HG03025 (cell line): ENCODE measurements around the gene TBXA2R.

ENCODE experiments used
- ATAC-seq: cut with Tn5 transposase; IDR thresholded peaks from one replicate; pipeline ENCODE4 v1.9.1; 2021; ENCODE audit warnings: mild to moderate bottlenecking, moderate library complexity; ENCODE audit not compliant: unreplicated experiment, low FRiP score

The TBXA2R gene

DNA sequence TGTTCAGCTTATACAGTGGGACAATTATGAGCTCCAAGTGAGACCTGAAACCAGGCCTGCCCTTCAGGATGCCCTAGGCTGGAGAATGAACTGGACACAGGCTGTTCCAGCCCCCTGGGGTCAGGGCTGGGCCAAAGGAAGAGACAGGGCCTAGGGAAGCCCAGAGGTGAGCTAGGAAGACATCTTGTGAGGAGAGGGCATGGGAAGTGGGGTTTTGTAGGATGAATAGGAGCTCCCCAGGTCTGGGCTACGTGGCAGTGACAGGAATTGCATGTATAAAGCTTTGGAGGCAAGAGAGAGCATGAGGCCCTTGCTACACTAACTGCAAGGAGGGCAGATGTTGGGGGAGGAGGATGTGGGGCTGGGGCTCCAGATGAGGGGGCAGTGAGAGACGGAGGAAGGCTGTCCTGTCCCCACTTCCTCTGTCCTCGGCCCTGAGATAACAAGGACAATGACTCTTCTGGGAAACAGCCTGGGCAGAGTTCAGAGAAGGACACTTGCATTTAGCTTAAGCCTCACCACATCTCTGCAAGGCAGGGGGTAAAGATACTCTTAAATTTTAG lies 1.5 kb upstream of the TBXA2R start:
- no peak for ATAC-seq

- no peak for ATAC-seq
Measured at GRCh38 chr19:3607303-3608078, 816 bp upstream of the TBXA2R start.

DNA sequence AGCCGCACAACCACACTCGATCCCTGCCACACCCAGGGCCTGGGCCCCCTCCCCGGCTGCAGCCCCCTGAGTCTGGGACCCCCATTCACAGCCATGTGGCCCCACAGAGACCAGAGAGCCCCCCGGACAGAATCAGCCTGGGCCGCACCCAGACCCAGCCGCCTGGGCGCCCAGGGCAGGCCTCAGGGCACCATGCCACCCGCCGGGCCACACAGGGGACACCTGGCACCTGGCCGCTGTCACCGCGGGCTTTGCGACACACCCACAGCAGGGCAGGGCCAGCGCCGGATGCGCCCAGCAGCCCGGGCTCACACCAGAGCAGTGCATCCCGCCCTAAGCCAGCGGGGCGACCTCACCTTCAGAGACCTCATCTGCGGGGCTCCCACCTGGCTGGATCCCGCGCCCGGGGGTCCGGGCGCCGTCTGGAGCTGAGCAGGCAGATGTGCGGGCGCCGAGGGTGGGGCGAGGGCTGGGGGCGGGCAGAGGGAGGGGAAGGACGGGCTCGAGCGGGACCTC lies 443 bp downstream of the TBXA2R start:
- ATAC-seq: no peak

- no peak for ATAC-seq
Measured at GRCh38 chr19:3605770-3606169, 905 bp downstream of the TBXA2R start.

DNA sequence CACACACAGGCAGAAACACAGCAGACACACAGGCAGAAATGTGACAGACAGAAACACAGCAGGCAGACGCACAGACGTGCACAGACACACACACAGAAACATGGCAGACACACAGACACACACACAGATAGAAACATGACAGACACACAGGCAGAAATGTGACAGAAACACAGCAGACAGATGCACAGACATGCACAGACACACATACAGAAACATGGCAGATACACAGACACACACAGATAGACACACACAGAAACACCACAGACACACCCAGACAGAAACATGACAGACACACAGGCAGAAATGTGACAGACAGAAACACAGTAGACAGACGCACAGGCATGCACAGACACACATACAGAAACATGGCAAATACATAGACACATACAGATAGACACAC lies 1.3 kb downstream of the TBXA2R start:
- ATAC-seq: no peak

GRCh38 chr19:3604987-3605343 lies 1.7 kb downstream of the TBXA2R start:
- ATAC-seq: no peak

GRCh38 chr19:3604227-3604986 lies 2.3 kb downstream of the TBXA2R start:
- ATAC-seq: no peak

- ATAC-seq: no peak
Measured at GRCh38 chr19:3603121-3603811, 3.4 kb downstream of the TBXA2R start.

- ATAC-seq: no peak
Measured at GRCh38 chr19:3601021-3601420, 5.7 kb downstream of the TBXA2R start.

- no peak for ATAC-seq
Measured at GRCh38 chr19:3599776-3600187, 6.9 kb downstream of the TBXA2R start.

DNA sequence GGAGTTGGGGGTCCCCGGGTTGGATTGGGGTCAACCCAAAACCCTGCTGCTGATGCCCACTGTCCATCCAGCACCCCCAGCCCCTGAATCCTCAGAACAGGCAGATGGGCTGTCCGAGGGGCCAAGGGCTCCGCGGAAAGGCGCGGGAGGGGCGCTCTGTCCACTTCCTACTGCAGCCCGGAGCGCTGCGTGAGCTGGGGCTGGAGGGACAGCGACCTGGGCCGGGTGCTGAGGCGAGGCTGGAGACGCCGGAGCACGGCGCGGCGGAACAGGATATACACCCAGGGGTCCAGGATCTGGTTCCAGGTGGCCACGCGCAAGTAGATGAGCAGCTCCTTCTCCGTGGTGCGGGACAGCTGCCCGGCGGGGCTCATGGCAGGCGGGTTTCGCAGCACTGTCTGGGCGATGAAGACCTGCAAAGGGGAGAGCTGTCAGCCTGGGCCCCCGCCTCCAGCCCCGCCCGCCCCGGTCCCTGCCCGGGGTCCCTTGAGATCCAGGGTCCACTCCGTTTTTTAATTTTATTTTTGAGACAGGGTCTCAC lies 11.1 kb downstream of the TBXA2R start:
- ATAC-seq: no peak

DNA sequence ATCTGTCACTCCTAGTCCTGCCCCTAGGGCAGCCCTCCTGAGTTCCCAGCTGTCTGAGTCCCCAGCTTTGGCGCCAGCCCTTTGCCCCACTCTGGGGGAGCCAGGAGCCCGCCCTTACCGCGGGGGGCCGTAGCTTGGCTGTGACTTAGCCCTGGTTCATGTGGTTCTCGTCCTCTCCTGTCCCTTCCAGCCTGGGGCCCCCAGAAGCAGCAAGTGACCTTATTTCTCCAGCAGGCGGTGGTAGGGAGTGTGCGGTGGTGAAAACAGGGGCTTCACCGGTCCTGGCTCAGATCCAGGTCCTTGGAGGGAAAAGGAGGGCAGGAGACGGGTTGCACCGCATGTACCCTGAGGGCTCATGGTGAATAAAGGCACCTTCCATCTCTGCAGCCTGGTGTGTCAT lies 13.5 kb downstream of the TBXA2R start:
- ATAC-seq: no peak

DNA sequence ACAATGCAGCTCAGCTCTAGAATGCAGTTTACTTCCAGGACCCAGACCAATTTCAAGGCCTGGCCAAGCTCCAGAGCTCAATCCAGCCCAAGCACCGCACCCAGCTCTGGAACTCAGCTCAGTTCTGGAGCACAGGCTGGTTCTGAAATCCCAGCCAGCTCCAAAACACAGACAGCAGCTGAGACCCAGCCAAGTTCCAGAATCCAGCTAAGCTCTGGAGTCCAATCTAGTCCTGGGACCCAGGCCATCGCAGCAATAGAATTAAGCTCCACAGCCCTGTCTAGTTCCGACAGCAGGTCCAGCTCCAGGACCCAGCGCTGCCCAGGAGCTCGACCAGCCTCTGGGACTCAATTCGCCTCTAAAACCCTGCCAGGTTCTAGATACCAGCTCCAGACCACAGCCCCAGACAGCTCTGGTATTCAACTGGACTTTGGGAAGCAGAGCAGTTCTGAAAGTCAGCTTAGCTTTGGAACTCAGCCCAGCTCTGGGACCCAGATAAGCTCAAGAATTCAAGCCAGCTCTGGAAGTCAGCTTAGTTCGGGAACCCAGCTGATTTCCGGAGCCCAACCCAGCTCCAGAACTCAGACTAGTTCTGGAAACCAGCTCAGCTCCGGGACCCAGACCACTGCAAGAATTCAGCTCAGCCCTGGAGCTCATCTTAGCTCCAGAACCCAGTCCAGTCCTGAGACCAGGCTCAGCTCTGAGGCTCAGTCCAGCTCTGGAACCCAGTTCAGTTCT lies 14.6 kb downstream of the TBXA2R start:
- ATAC-seq: no peak

GRCh38 chr19:3590991-3591659 lies 15.6 kb downstream of the TBXA2R start:
- no peak for ATAC-seq

DNA sequence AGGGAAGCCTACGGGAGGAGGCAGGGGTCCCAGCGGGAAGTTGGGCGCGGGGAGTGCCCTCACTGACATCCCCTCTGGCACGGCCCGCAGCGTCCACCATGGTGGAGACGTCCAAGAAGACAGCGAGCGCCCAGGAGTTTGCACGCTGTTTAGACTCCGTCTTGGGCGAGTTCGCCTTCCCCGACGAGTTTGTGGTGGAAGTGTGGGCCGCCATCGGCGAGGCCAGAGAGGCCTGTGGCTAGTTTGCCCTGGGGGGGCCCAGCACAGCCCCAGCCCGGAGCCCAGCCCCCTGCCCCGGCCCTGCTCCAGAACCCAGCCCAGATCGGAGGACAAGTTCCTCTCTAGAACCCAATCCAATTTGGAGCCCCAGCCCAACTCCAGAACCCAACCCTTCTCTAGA lies 16.7 kb downstream of the TBXA2R start:
- ATAC-seq: no peak

- no peak for ATAC-seq
Measured at GRCh38 chr19:3589439-3589838, 17.2 kb downstream of the TBXA2R start.

DNA sequence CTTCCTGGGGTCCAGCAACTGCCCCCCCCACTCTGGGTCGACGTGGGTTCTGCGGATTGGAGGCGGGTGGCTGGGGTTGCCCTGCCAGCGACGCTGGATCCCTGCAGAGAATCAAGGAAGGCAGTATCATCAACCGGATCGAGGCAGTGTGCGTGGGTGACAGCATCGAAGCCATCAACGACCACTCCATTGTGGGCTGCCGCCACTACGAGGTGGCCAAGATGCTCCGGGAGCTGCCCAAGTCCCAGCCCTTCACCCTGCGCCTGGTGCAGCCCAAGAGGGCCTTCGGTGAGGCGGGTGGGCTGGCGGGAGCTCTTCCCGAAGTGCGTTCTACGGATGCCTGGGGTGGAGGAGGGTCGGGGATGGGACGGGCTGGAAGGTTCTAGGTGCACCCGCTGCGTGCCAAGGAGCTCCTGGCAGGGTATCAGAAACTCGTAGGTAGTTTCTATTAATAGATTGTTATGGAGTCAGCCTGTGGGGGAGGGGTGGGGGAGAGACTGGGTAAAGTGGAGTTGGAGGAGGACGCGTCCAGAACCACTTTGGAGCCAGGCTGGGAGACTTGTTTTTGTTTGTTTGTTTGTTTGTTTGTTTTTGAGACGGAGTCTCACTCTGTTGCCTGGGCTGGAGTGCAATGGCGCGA lies 19.8 kb downstream of the TBXA2R start:
- ATAC-seq: no peak

DNA sequence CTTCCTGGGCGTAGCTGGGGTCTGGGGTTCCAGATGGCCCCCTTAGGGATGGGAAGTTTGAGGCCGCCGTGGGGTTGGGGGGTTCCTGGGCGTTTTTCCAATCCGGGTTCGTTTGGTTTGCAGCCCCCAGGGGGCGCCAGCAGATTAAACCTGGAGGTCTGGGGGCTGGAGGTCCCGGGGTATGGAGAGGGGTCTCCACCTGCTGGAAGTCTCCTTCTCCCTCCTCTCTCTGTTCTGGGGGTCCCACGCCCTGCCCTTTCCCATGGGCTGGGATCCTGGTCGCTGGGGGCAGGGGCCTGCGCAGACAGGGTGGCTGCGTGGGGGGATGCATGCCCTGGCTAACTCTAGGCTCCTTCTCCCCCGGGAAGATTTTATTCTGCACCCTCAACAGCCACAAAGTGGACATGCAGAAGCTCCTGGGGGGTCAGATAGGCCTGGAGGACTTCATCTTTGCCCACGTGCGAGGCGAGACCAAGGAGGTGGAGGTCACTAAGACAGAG lies 20.5 kb downstream of the TBXA2R start:
- ATAC-seq: no peak
